ENCODE measurements around the gene RHCE. TPM values are rescaled to one million over a fixed set of nuclear protein-coding genes. Genes with fewer than 3 reads are reported as not detected.
"Not testable (repeated sequence)": the region's sequence is repeated elsewhere in the genome, so short reads cannot be mapped to it uniquely, and the experiment has no call there.

RHCE gene
- total RNA-seq, 1 donor from 2014 or later = not detected

- Mint-ChIP-seq H3K27ac (no peak overlapping the region), H3K4me3 (ENCODE audit: low read depth) (no peak overlapping the region), H3K9me3 (ENCODE audit: low read depth) (no peaks in the 10 kb centered on the region), H3K4me1 (ENCODE audit: low read depth) (peaks cover 15% of the 10 kb centered on the region), H3K36me3 (ENCODE audit: insufficient read depth) (peaks cover 32% of the 10 kb centered on the region), H3K27me3 (no peaks in the 10 kb centered on the region)
- no peak for DNase-seq (ENCODE audit: low spot score, unreplicated experiment)
- no peak for TF ChIP-seq CTCF (IDR thresholded peaks at IDR 0.05; ENCODE audit: unreplicated experiment)
Measured at GRCh38 chr1:25461849-25462248, 41.2 kb upstream of the RHCE start.

GRCh38 chr1:25460816-25461215 lies 40.2 kb upstream of the RHCE start:
- not testable (repeated sequence) for H3K27ac Mint-ChIP-seq; H3K4me3 Mint-ChIP-seq (ENCODE audit: low read depth); H3K9me3 Mint-ChIP-seq (ENCODE audit: low read depth); H3K27me3 Mint-ChIP-seq; DNase-seq (ENCODE audit: low spot score, unreplicated experiment)
- H3K4me1 Mint-ChIP-seq (ENCODE audit: low read depth) = peaks cover 15% of the 10 kb centered on the region
- H3K36me3 Mint-ChIP-seq (ENCODE audit: insufficient read depth) = peaks cover 34% of the 10 kb centered on the region

GRCh38 chr1:25460020-25460419 lies 39.4 kb upstream of the RHCE start:
- peaks cover 15% of the 10 kb centered on the region for H3K4me1 Mint-ChIP-seq (ENCODE audit: low read depth)
- H3K9me3 Mint-ChIP-seq (ENCODE audit: low read depth) = no peaks in the 10 kb centered on the region
- peak overlapping the region; percentile 49 for H3K27ac Mint-ChIP-seq
- no peak overlapping the region for H3K4me3 Mint-ChIP-seq (ENCODE audit: low read depth)
- H3K36me3 Mint-ChIP-seq (ENCODE audit: insufficient read depth) = peaks cover 34% of the 10 kb centered on the region
- TF ChIP-seq CTCF (IDR thresholded peaks at IDR 0.05; ENCODE audit: unreplicated experiment) = no peak
- DNase-seq (ENCODE audit: low spot score, unreplicated experiment) = no peak
- no peaks in the 10 kb centered on the region for H3K27me3 Mint-ChIP-seq

GRCh38 chr1:25458541-25459298 lies 38.1 kb upstream of the RHCE start:
- H3K4me3 Mint-ChIP-seq (ENCODE audit: low read depth) = no peak overlapping the region
- TF ChIP-seq CTCF (IDR thresholded peaks at IDR 0.05; ENCODE audit: unreplicated experiment) = no peak
- peaks cover 36% of the 10 kb centered on the region for H3K36me3 Mint-ChIP-seq (ENCODE audit: insufficient read depth)
- H3K27ac Mint-ChIP-seq = peak overlapping the region; percentile 79
- no peak for DNase-seq (ENCODE audit: low spot score, unreplicated experiment)
- H3K27me3 Mint-ChIP-seq = no peaks in the 10 kb centered on the region
- H3K9me3 Mint-ChIP-seq (ENCODE audit: low read depth) = no peaks in the 10 kb centered on the region
- peaks cover 15% of the 10 kb centered on the region for H3K4me1 Mint-ChIP-seq (ENCODE audit: low read depth)

- Mint-ChIP-seq H3K4me3 (ENCODE audit: low read depth) (no peak overlapping the region), H3K4me1 (ENCODE audit: low read depth) (peaks cover 15% of the 10 kb centered on the region), H3K36me3 (ENCODE audit: insufficient read depth) (peaks cover 35% of the 10 kb centered on the region), H3K27ac (no peak overlapping the region), H3K27me3 (no peaks in the 10 kb centered on the region), H3K9me3 (ENCODE audit: low read depth) (no peaks in the 10 kb centered on the region)
- TF ChIP-seq CTCF (IDR thresholded peaks at IDR 0.05; ENCODE audit: unreplicated experiment) = no peak
- no peak for DNase-seq (ENCODE audit: low spot score, unreplicated experiment)
Measured at GRCh38 chr1:25456502-25456901, 35.9 kb upstream of the RHCE start.

- Mint-ChIP-seq H3K36me3 (ENCODE audit: insufficient read depth) (peaks cover 18% of the 10 kb centered on the region), H3K4me3 (ENCODE audit: low read depth) (no peak overlapping the region), H3K9me3 (ENCODE audit: low read depth) (no peaks in the 10 kb centered on the region), H3K27ac (no peak overlapping the region), H3K27me3 (no peaks in the 10 kb centered on the region), H3K4me1 (ENCODE audit: low read depth) (no peaks in the 10 kb centered on the region)
- DNase-seq (ENCODE audit: low spot score, unreplicated experiment) = no peak
- no peak for TF ChIP-seq CTCF (IDR thresholded peaks at IDR 0.05; ENCODE audit: unreplicated experiment)
Measured at GRCh38 chr1:25451908-25452307, 31.3 kb upstream of the RHCE start.
